ENCODE measurements around the gene KLHDC8B. TPM values are rescaled to one million over a fixed set of nuclear protein-coding genes. Genes with fewer than 3 reads are reported as not detected.

Gene KLHDC8B
- total RNA-seq, 1 donor: 23.8 TPM

DNA sequence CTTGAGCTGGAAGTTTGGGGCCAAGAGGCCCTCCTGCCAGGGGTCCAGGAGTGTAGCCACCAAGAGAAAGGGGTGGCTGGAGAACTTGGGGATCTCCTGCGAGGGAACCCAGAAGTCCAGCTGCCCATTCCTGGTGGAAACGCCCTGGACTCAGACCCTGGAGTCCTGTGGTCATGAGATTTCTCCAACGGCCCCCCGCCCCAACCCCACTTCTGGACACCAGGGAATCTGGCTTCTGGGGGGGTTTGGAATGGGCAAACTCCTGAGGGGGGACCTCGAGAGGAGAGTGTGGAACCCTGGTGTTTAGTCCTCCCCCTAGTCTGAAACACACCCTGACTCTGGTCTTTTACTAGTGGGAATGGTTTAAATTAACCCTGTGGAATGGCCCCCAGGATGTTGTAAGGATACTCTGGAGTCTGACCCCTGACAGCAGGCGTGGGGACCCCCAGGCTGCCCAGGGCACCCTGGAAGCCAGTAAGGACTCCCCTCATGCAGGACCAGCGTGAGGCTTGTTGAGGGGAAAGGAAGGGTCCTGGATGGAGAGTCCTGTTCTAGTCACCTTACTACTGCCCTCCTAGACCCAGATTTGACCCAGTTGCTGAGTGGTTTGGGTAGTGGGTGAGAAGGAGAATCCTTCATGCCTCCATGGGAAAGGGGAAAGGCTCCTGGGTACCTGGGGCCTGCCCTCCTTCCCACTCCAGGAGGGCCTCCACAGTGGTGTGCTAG is 540 bp downstream of the KLHDC8B start:
- DNase-seq (ENCODE audit: low read depth): no peak
- peak overlapping the region; percentile 85 for H3K4me3 ChIP-seq (ENCODE audit: low read depth, low read length)
- TF ChIP-seq, protein P1, sequence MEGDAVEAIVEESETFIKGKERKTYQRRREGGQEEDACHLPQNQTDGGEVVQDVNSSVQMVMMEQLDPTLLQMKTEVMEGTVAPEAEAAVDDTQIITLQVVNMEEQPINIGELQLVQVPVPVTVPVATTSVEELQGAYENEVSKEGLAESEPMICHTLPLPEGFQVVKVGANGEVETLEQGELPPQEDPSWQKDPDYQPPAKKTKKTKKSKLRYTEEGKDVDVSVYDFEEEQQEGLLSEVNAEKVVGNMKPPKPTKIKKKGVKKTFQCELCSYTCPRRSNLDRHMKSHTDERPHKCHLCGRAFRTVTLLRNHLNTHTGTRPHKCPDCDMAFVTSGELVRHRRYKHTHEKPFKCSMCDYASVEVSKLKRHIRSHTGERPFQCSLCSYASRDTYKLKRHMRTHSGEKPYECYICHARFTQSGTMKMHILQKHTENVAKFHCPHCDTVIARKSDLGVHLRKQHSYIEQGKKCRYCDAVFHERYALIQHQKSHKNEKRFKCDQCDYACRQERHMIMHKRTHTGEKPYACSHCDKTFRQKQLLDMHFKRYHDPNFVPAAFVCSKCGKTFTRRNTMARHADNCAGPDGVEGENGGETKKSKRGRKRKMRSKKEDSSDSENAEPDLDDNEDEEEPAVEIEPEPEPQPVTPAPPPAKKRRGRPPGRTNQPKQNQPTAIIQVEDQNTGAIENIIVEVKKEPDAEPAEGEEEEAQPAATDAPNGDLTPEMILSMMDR (IDR thresholded peaks at IDR 0.05; ENCODE audit: insufficient read depth, low read length): no peak

GRCh38 chr3:49172551-49173041 is 1.2 kb downstream of the KLHDC8B start:
- DNase-seq (ENCODE audit: low read depth): no peak
- peak overlapping the region; percentile 85 for H3K4me3 ChIP-seq (ENCODE audit: low read depth, low read length)
- TF ChIP-seq, protein P1 (IDR thresholded peaks at IDR 0.05; ENCODE audit: insufficient read depth, low read length): no peak

GRCh38 chr3:49173116-49173791 is 1.9 kb downstream of the KLHDC8B start:
- peak; percentile 28 for DNase-seq (ENCODE audit: low read depth)
- TF ChIP-seq, protein P1 (IDR thresholded peaks at IDR 0.05; ENCODE audit: insufficient read depth, low read length): no peak
- H3K4me3 ChIP-seq (ENCODE audit: low read depth, low read length): peak overlapping the region; percentile 85

- TF ChIP-seq, protein P1 (IDR thresholded peaks at IDR 0.05; ENCODE audit: insufficient read depth, low read length): no peak
- peak; percentile 30 for DNase-seq (ENCODE audit: low read depth)
- peak overlapping the region; percentile 85 for H3K4me3 ChIP-seq (ENCODE audit: low read depth, low read length)
Measured at GRCh38 chr3:49173792-49174170, 2.4 kb downstream of the KLHDC8B start.

DNA sequence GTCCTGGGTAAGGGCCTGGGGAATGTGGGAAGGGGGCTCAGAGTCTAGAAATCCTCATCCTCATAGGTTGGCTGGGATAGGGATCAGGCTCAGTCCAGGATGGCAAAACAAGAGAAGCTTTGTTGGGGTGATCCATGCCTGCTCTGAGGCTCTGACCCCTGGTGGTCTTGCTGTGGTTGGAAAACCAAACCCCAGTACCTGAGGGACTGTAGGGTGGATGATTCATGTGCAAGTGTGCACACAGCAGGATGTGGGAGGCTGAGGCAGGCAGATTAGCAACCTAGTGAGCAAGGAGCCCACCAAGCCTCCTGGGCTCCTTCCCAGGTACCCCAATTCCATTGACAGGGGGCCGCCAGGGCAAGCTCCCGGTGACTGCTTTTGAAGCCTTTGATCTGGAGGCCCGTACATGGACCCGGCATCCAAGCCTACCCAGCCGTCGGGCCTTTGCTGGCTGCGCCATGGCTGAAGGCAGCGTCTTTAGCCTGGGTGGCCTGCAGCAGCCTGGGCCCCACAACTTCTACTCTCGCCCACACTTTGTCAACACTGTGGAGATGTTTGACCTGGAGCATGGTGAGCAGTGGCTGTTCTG is 3.1 kb downstream of the KLHDC8B start:
- DNase-seq (ENCODE audit: low read depth): no peak
- TF ChIP-seq, protein P1 (IDR thresholded peaks at IDR 0.05; ENCODE audit: insufficient read depth, low read length): no peak
- no peak overlapping the region for H3K4me3 ChIP-seq (ENCODE audit: low read depth, low read length)

DNA sequence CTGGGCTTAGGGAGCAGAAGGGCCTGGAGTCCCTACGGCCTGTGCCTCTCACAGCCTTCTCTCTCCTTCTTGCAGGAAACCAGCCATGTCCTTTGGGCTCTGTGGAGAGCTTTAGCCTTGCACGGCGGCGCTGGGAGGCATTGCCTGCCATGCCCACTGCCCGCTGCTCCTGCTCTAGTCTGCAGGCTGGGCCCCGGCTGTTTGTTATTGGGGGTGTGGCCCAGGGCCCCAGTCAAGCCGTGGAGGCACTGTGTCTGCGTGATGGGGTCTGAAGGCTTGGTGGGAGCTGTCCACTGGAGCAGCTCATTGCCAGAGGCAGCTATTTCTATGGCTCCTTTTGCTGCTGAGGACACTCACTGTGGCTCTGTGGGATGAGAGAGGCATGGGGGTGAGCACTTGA is 4.1 kb downstream of the KLHDC8B start:
- TF ChIP-seq, protein P1 (IDR thresholded peaks at IDR 0.05; ENCODE audit: insufficient read depth, low read length): no peak
- DNase-seq (ENCODE audit: low read depth): no peak
- no peak overlapping the region for H3K4me3 ChIP-seq (ENCODE audit: low read depth, low read length)
